G401.6 (cell line): ENCODE measurements around the gene MRAP.

Experiments used
- FAIRE-seq: peaks from 2 replicates; lab custom pipeline; 2012; peaks lifted over from hg19 to GRCh38; lab: Jason Lieb, UNC

Gene MRAP

DNA sequence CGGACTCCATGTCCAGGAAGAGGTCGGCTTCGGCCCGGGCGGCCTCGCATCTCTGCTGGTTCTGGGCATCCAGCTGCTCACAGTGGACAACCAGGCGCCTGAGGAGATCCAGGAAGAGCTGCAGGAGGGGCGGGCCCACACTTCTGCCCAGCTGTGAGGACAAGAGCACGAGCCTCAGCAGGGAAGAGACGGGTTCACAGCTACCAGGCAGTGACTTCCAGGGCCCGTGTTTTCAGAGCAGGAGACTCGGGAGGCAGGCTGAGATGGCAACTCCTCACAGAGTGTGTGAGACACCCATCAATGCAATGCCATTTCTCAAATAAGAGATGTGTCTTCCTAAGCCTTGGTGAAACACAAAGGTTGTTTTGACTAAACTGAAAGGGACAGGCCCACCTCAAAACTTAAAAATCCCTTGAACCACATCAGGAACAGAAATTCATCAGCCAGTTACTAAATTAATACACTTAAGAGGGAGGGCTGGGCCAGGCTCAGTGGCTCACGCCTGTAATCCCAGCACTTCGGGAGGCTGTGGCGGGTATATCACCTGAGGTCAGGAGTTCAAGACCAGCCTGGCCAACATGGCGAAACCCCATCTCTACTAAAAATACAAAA lies 50.8 kb downstream of the MRAP start:
- no peak for FAIRE-seq

DNA sequence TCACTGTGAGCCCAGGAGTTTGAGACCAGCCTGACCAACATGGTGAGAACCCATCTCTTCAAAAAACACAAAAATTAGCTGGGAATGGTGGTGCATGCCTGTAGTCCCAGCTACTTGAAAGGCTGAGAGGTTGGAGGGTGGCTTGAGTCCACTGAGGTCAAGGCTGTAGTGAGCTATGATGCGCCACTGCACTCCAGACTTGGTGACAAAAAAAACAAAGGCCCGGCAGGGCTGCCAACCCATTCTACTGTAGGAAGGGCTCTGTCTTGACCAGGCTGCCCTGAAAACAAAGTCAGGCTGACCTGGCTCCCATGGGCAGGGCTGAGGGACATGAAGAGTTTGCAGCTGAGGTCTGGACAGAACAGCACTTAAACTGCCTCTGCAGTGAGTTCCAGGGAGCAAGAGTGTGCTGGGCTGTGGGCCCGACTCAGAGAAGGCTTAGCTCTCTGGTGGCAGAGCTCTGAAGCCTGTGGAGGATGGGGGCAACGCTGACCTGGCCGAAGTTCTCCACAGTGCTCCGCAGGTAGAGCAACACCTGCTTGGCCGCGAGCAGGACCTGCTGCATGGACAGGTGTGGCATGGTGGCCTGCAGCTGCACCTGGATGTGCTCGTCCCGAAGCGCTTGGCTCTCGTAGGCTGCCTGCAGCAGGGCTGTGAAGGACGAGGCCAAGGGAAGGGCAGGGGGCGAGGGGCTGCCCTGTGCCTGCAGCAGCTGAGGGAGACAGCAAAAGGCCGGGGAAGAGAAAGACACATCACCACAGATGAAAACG lies 51.7 kb downstream of the MRAP start:
- FAIRE-seq: no peak

DNA sequence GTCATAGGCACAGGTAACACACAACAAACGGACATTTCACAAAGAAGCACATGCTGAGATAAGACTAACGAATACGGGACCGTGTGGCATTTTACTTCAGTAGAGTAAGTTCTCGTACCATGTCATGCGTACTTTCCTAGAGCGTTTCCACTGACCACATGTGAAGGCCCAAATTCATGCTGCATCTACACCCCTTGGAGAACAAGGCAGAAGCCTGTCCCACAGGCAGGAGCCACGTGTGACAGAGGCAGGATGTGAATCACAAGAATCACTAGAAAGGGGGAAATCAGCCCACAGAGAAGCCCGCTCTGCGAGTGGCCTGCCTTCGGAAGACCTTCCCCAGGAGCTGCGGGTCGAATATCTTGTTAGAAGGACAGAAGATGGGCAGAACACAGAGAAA lies 52.3 kb downstream of the MRAP start:
- FAIRE-seq: no peak

DNA sequence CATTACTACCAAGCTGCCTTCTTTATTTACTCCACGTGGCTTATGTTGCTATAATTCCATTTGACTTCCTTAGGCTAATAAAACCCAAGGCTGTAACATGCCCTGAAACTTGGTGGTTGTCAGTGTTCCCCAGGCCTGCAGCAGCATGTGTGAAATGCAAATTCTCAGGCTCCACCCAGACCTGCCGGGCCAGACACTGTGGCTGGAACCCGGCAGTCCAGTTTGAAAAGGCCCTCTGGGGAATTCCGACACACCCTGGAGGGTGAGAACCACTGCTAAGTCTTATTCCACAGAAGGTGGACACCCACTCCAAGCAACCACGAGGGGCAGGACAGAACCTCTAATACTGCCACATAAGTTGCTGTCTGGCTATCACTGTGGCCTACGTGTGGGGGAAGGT lies 52.8 kb downstream of the MRAP start:
- FAIRE-seq: no peak

DNA sequence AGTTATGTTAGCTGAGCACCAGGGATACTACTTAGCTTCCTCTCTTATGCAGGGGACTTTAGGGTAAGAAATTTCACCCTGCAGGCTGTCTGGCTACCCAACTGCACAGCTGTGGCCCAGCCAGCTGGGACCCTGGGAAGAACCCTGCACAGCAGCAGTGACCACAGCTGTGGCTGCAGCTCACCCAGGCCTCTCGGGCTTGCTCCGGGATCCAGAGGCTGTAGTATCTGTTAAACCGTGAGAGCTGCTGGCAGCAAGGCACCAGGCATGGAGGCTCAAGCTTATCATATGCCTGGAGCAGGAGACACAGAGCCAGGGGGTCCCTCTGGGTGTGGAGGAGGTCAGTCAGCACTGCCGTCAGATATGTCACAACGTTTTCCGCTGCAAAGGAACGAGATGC lies 53.9 kb downstream of the MRAP start:
- FAIRE-seq: no peak

DNA sequence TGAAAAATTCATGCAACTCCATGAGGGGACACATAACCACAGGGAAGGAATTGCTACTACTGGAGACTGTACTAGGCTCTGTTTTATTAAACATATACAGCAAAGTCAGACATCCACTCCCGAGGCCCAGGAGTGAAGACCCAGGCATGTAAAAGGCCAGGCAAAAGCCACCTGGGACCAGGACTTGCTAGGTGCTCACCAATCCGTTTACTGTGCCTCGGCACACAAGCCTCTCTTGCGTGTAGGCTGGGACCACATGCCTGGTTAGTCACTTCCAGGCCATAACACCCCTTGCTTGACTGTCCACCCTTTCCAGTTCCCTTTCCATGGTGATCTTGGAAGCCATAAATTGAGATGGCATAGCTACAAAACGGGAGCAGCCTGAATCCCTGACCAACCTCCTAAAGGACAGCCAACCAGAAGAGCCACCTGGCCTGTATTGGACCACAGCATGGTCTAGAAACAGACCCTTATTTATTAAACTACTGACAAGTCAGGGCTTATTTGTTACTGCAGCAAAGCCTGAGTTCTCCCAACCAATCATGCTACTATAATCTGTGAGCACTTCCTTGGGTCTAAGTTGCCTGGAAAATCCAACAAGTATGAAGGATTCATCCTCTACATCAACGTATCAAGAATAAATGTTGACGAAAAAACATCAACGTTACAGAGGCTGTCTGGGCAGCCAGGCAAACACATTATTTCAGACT lies 54.5 kb downstream of the MRAP start:
- no peak for FAIRE-seq

DNA sequence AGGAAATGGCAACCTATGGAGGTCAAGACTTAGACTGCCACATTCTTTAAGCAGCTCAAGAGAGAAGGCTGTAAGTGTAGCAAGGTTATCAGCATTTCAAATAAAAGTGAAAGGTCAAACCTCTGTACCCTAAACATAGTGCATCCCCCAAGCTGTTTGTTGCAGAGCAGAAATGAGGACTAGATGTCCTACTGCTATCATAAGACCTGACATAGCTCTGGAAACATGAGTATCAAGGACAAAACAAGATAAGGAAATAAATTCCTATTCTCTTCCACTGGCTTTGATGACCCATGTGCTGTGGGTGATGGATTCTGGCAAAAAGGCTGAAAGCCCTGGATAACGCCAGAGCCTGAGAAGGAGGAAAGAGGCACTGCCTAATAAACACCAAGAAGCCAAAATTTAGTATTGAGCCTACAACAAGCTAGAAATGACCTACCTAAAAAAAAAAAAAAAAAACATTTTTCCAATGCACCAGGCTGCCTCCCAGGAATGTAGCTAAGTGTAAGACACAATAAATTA lies 58.3 kb downstream of the MRAP start:
- FAIRE-seq: no peak

DNA sequence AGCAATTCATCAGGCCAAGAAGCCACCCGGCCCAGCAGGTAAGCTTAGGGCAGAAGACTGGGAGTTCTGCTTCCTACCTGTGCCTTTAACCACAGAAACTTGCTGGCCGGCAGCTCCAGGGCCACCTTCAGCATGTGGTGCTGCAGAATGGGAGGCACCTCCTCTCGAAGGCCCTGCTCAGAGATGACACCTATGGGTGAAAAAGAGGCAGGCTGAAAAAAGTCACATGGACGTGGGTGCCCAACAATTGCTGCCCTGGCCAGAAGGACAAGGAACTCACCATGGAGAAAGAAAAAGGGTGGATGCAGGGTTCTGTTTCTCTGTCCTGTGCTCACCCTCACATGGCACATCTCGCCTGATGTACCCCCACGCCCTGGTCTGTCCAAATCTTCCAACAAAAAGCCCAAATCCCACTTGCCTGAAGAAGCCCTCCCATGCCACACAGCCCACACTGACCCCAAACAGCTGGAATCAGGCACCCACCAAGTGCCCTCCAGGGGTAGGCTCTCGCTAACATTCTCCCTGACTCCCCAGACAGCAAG lies 61.1 kb downstream of the MRAP start:
- no peak for FAIRE-seq

DNA sequence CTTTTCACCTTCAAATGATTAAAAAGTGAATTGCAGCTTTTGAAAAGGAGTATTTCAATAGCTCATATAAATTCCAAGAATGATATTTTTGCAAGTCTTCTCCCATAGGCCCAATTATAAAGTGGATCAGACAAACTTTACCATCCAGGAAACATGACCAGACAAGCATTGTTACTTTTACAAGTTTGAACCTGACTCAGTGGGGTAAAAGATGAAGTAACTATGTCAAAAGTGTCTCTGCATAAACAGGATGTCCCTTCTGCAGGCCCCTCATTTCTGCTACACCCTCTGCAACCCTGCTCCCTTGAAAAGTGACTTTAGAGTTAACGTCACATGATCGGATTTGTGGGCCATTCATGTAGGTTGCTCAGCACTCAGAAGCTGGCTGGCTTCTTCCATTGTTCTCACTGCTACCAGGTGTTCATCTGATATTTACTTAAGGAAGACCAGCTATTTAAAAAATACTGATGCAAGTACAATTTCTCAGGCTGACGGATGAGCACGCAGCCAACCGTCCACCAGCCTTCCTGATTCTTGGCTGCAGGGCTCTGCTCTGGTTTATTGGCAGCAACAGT lies 61.8 kb downstream of the MRAP start:
- no peak for FAIRE-seq
